Activated CD8-positive, alpha-beta memory T cell treated with anti-CD3 and anti-CD28 coated beads for 4 hours (primary cell): ENCODE results near the gene RAET1G.
"Not testable (repeated sequence)": the region's sequence is repeated elsewhere in the genome, so short reads cannot be mapped to it uniquely, and the experiment has no call there.

ENCODE experiments used
- DNase-seq, 2 donors: peaks; one replicate each; pipeline ENCODE4 v3.0.0-alpha.2; 2020; ENCODE audit warnings: low read depth in 2 of 2

RAET1G gene

GRCh38 chr6:149922642-149923326 is at the start of gene RAET1G:
Gene RAET1G, minus strand, starts transcription at chr6:149923121. Its CDS starts 111 bp downstream, at chr6:149923010.
- peak; percentile 55 to 65 for DNase-seq

- DNase-seq: no peak
Measured at GRCh38 chr6:149969635-149970034, 46.7 kb upstream of the RAET1G start.

- DNase-seq: not testable (repeated sequence)
Measured at GRCh38 chr6:149968909-149969308, 46.0 kb upstream of the RAET1G start.

GRCh38 chr6:149967999-149968398 is 45.1 kb upstream of the RAET1G start:
- not testable (repeated sequence) for DNase-seq

- no peak for DNase-seq
Measured at GRCh38 chr6:149967591-149967990, 44.7 kb upstream of the RAET1G start.

- not testable (repeated sequence) for DNase-seq
Measured at GRCh38 chr6:149966319-149966718, 43.4 kb upstream of the RAET1G start.

- no peak for DNase-seq
Measured at GRCh38 chr6:149965194-149966020, 42.5 kb upstream of the RAET1G start.

GRCh38 chr6:149964308-149965193 is 41.6 kb upstream of the RAET1G start:
- DNase-seq: no peak

GRCh38 chr6:149963462-149964307 is 40.8 kb upstream of the RAET1G start, which contains the start of gene ULBP1:
Gene ULBP1, plus strand, starts transcription at chr6:149963943. Its CDS starts 107 bp downstream, at chr6:149964050.
- DNase-seq: peak in 1 of 2 donors; percentile 58

- DNase-seq: no peak
Measured at GRCh38 chr6:149963212-149963461, 40.2 kb upstream of the RAET1G start.

- no peak for DNase-seq
Measured at GRCh38 chr6:149962461-149963211, 39.7 kb upstream of the RAET1G start.

- DNase-seq: no peak
Measured at GRCh38 chr6:149961728-149962425, 39.0 kb upstream of the RAET1G start.

GRCh38 chr6:149960488-149960887 is 37.6 kb upstream of the RAET1G start:
- no peak for DNase-seq

- DNase-seq: not testable (repeated sequence)
Measured at GRCh38 chr6:149959806-149960205, 36.9 kb upstream of the RAET1G start.

- not testable (repeated sequence) for DNase-seq
Measured at GRCh38 chr6:149958124-149958523, 35.2 kb upstream of the RAET1G start.

- not testable (repeated sequence) for DNase-seq
Measured at GRCh38 chr6:149955654-149956317, 32.9 kb upstream of the RAET1G start.

GRCh38 chr6:149954984-149955653 is 32.2 kb upstream of the RAET1G start:
- not testable (repeated sequence) for DNase-seq

- not testable (repeated sequence) for DNase-seq
Measured at GRCh38 chr6:149954328-149954983, 31.5 kb upstream of the RAET1G start.
